CD4-positive, alpha-beta T cell treated with Interferon alpha-2 for 1 hour (primary cell): ENCODE results near the gene COL8A2.
A peak's percentile ranks its signal among the peaks of the same experiment; 100 is the strongest.
"Not testable (repeated sequence)": the region's sequence is repeated elsewhere in the genome, so short reads cannot be mapped to it uniquely, and the experiment has no call there.

ENCODE experiments used
- DNase-seq, 2 donors: peaks; one replicate each; pipeline ENCODE4 v3.0.0-alpha.2; 2020 to 2022

COL8A2 gene

GRCh38 chr1:36125129-36125991 lies at the start of gene COL8A2:
Gene COL8A2, minus strand, starts transcription at chr1:36125222. Its CDS starts 24,980 bp downstream, at chr1:36100242.
- no peak for DNase-seq

- no peak for DNase-seq
Measured at GRCh38 chr1:36174713-36175112, 49.7 kb upstream of the COL8A2 start.

GRCh38 chr1:36172983-36173382 lies 48.0 kb upstream of the COL8A2 start:
- DNase-seq, result no peak

- DNase-seq, result no peak
Measured at GRCh38 chr1:36172017-36172747, 47.2 kb upstream of the COL8A2 start.

- no peak for DNase-seq
Measured at GRCh38 chr1:36170643-36171412, 45.8 kb upstream of the COL8A2 start.

- no peak for DNase-seq
Measured at GRCh38 chr1:36168514-36168913, 43.5 kb upstream of the COL8A2 start.

GRCh38 chr1:36166938-36167905 lies 42.2 kb upstream of the COL8A2 start:
- DNase-seq, result no peak

GRCh38 chr1:36166136-36166535 lies 41.1 kb upstream of the COL8A2 start:
- no peak for DNase-seq

GRCh38 chr1:36165145-36165544 lies 40.1 kb upstream of the COL8A2 start:
- DNase-seq, result no peak

GRCh38 chr1:36164361-36164760 lies 39.3 kb upstream of the COL8A2 start:
- DNase-seq, result no peak

- DNase-seq, result no peak
Measured at GRCh38 chr1:36163426-36163825, 38.4 kb upstream of the COL8A2 start.

GRCh38 chr1:36162680-36163239 lies 37.7 kb upstream of the COL8A2 start:
- DNase-seq, result no peak

- peak; percentile 59 to 61 for DNase-seq
Measured at GRCh38 chr1:36161641-36162531, 36.9 kb upstream of the COL8A2 start.

- peak; percentile 49 to 71 for DNase-seq
Measured at GRCh38 chr1:36160949-36161485, 36.0 kb upstream of the COL8A2 start.

GRCh38 chr1:36160388-36160948 lies 35.4 kb upstream of the COL8A2 start:
- no peak for DNase-seq

GRCh38 chr1:36159614-36160387 lies 34.8 kb upstream of the COL8A2 start:
- no peak for DNase-seq

- not testable (repeated sequence) for DNase-seq
Measured at GRCh38 chr1:36158827-36159252, 33.8 kb upstream of the COL8A2 start.

- no peak for DNase-seq
Measured at GRCh38 chr1:36157973-36158826, 33.2 kb upstream of the COL8A2 start.
